GM23338 (cell line): ENCODE results near the gene EML2.
"Not testable (repeated sequence)": the region's sequence is repeated elsewhere in the genome, so short reads cannot be mapped to it uniquely, and the experiment has no call there.

ENCODE experiments used
- CTCF ChIP-seq, 2 experiments: fragments of 200-600 bp in 1 of 2; sonication (generic) in 1 of 2; conservative IDR thresholded peaks; 2 replicates each; pipeline versions ENCODE4 v1.5.1 to v1.6.1; 2016 to 2017; ENCODE audit warnings: antibody characterized with exemption in 2 of 2, low read depth in 2 of 2, mild to moderate bottlenecking in 2 of 2, moderate library complexity in 1 of 2
- REST ChIP-seq: IDR thresholded peaks from one replicate; pipeline ENCODE4 v1.6.1; 2018; ENCODE audit warnings: antibody characterized with exemption; ENCODE audit not compliant: unreplicated experiment

GRCh38 chr19:45628219-45628618 is 11.0 kb downstream of the EML2 start:
- TF ChIP-seq CTCF (conservative IDR thresholded peaks at IDR 0.05; ENCODE audit: low read depth in 2 of 2); REST: not testable (repeated sequence)
